NCI-H748 (cell line): ENCODE results near the gene ACADM.
"Not testable (repeated sequence)": the region's sequence is repeated elsewhere in the genome, so short reads cannot be mapped to it uniquely, and the experiment has no call there.

Experiments used
- DNase-seq: peaks from one replicate; lab custom pipeline; 2025; ENCODE audit not compliant: unreplicated experiment; lab: John Stamatoyannopoulos, UW

ACADM gene

DNA sequence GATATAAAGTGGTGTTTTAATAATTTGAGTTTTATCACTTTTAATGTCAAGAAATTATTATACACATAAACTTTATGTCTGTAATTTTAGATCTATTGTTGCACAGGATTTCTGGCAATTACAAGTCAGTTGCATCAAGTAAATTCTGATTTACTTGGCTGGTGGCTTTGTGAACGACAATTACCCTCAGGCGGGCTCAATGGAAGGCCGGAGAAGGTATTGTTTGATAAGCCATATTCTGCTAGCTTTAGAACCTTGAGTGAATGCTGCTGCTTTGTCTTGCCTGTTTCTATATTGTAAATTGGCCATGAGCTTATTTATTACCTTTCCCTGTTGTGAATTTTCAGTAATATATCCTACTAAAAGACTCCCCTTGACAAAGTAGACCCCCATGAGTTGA, 67.6 kb downstream of the ACADM start:
- no peak for DNase-seq

DNA sequence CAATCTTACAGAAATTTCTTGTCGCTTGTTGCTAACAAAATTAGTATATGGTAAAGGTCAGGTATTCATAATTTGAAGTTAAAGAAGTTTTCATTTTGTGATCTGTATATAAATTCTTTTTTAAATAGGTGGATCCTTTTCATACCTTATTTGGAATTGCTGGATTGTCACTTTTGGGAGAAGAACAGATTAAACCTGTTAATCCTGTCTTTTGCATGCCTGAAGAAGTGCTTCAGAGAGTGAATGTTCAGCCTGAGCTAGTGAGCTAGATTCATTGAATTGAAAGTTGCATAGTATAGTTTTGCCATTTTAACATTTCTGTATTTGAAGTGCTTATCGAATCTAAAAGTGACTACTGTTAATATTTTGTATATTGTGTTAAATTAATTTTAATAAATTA, 69.9 kb downstream of the ACADM start:
- DNase-seq, result no peak

DNA sequence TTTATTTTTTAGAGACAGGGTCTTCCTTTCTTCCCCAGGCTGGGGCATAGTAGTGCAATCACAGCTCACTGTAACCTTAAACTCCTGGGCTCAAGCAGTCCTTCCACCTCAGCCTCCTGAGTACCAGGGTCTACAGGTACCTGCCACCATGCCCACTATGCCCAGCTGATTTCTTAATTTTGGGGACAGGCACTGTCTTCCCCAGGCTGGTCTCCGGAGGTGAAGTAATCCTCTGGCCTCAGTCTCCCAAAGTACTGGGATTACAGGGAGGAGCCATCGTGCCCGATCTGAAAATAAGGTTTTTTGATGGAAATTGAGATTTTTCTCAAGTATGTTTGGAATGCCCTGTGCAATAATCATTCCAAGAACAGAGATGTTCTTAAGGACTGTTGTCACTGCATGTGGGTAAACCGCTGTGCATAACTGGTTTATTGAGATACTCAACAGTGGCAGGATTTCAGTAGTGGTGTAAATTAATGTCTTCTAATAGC, 71.2 kb downstream of the ACADM start:
- DNase-seq, result no peak

DNA sequence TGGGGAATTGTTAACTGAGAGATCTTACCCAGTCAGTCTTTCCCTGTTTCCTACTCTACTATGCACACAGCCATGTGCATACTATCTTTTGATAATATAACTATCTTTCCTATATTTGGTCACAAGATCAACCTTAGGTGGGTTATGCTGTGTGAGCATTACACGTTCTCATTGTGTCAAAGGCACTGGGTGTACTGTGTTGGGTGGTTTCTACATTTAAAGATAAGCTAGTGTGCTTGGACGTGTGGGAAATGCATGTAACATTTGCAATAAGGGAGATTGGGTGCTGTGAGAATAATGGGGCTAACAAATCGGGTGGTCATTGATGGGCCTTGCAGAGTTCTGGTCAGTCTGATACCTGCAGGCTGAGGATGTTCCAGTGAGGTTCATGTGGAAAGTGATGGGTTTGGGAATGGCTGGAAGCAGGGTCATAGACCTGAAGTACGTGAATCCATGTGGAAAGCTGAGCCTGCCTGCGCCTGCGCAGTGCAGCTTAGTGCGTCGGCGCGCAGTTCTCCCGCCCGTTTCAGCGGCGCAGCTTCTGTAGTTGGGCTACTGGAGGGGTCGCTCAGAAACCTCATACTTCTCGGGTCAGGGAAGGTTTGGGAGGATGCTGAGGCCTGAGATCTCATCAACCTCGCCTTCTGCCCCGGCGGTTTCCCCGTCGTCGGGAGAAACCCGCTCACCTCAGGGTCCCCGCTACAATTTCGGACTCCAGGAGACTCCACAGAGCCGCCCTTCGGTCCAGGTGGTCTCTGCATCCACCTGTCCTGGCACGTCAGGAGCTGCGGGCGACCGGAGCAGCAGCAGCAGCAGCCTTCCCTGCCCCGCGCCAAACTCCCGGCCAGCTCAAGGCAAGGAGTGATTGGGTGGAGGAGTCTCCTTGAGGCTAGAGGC, 72.1 kb downstream of the ACADM start, which contains the start of gene MSH4:
Gene MSH4 (plus strand): TSS at position 507 of the 897 bp plus-strand sequence. CDS start 104 bp downstream, at position 611.
- no peak for DNase-seq

DNA sequence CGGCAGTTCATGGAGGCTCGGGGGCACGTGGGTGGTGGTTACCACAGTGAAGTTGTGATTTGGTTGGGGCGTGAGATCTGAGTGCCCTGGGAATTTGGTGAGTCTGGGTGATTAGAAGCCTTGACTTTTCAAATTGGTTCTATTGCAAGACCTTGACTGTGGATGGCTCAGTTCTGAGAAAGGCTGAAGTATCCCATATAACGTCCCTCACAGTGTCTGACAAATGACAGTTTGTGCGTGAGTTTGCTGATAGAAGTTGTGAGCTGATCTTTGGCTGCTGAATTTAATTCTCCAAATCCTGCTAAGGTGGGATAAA, 72.7 kb downstream of the ACADM start:
- DNase-seq, result no peak

DNA sequence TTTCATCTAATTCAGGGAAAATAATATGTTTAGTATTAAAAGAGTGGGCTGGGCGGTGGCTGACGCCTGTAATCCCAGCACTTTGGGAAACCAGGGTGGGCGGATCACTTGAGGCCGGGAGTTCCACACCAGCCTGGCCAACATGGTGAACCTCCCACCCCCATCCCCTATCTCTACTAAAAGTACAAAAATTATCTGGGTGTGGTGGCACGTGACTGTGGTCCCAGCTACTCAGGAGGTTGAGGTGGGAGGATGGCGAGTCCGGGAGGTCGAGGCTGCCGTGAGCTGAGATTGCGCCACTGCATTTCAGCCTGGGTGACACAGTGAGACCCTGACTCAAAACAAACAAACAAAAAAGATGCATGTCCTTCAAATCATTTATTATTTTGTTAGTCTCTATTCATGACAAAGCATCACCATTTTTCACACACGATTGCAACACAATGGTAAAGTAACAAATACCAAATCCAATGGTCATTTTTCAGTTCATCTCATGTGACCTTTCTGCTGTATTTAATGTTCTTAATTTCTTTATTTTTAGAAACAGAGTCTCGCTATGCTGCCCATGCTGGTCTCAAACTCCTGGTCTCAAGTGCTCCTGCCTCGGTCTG, 73.2 kb downstream of the ACADM start:
- DNase-seq, result no peak

DNA sequence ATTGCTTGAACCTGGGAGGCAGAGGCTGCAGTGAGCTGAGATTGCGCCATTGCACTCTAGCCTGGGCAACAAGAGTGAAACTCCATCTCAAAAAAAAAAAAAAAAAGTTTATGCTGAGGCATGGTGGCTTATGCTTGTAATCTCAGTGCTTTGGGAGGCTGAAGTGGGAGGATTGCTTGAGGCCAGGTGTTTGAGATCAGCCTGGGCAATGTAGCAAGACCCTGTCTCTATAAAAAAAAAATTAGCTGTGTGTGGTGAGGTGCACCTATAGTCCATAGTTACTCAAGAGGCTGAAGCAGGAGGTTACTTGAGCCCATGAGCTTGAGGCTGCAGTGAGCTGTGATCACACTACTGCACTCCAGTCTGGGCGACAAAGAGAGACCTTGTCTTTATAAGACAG, 77.0 kb downstream of the ACADM start:
- DNase-seq, result not testable (repeated sequence)

DNA sequence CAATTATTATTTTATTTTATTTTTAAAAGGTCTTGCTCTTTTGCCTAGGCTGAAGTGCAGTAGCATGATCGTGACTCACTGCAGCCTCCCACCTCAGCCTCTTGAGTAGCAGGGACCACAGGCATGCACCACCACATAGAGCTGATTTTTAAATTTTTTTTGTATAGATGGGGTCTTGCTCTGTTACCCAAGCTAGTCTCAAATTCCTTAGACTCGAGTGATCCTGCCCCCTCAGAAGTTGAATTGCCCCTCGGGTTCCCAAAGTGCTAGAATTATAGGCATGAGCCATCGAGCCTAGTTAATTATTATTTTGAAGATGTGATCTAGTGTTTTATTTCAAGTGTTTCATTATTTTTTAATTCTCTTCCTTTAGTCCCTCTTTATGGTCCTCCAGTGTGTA, 84.4 kb downstream of the ACADM start:
- DNase-seq, result no peak

DNA sequence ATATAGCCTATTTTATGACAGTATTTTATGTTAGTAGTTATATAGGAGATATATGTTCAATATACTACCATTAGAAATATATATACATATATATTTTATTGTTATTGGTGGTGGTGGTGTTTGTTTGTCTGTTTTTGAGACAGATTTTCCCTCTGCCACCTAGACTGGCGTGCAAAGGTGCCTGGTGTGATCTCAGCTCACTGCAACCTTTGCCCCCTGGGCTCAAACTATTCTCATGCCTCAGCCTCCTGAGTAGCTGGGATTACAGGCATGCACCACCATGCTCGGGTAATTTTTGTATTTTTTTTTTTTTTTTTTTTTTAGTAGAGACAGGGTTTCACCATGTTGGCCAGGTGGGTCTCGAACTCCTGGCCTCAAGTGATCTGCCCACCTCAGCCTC, 85.6 kb downstream of the ACADM start:
- DNase-seq, result not testable (repeated sequence)

DNA sequence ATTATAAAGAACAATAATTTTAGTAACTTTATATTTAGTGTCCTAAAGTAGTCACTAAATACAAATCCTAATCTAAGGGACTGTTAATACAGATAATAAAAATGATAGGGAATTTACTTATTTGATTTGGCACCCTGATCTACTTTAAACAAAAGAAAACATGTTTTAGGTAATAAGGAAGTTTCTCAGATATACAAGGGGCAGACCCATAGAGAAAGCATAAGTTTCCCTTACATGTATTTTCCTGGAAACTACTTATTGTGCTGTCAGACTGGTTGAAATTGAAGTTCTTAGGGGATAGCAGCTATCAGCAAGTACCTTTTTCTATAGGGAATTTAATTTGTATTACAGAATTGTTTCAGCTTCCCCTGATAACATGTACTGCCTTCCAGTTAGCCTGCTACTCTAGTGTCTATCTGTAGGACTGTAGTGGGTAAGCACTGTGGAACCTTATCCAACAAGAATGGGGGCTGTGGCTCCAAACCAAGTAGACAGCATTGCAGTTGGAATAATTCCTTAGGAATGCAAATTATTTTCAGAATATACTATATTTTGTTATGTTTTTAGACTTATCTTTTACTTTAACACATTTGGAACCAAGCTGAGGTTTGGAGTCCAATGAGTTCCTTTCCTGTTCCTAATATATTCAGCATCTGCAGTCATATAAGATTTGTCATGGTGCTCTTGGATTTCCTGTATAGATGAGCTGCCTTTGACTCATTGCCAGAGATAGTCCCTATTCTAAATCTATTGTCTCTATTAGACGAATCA, 86.9 kb downstream of the ACADM start:
- DNase-seq, result no peak

DNA sequence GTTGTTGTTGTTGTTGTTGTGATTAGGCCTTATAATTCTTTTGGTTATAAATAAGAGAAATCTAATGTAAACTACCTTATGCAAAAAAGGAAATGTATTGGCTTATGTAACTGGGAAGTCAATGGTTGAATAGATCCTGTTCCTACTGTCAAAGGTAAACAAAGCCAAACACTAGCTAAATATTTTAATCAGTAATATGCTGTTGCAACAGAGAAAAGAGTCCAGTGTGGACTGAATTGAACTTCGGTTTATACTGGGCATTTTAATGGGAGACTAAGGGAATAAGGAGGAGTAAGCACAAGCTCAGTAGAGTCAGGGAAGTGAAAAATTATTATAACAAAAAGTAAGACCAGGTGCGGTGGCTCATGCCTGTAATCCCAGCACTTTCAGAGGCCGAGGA, 87.6 kb downstream of the ACADM start:
- DNase-seq, result no peak
